A549 treated with Mapracorat at 1 μM for 4 hours (cell line): ENCODE data around the gene OR13C3. TPM values are rescaled to one million over a fixed set of nuclear protein-coding genes. Genes with fewer than 3 reads are reported as not detected.

ENCODE experiments used
- total RNA-seq: library from RNA; stranded (reverse); fragments of 200-300 nt; extraction: Qiagen RNA extraction; gene quantifications from 5 replicates; pipeline ENCODE4 v1.2.3, GENCODE V29; 2022

OR13C3 gene
- total RNA-seq: not detected in 5 replicates

GRCh38 chr9:104536756-104537155 lies at the start of gene OR13C3:
TSS of gene OR13C3 (minus strand) at chr9:104536856. CDS start at chr9:104536723, 133 bp downstream.

GRCh38 chr9:104568868-104569267 lies 32.2 kb upstream of the OR13C3 start, which contains the start of gene OR13C8:
TSS of gene OR13C8 (plus strand) at chr9:104569168. CDS start at chr9:104569168, 0 bp downstream.

GRCh38 chr9:104527109-104527508 lies 9.5 kb downstream of the OR13C3 start, which contains the start of gene OR13C4:
TSS of gene OR13C4 (minus strand) at chr9:104527209. CDS start at chr9:104527209, 0 bp downstream.

GRCh38 chr9:104503963-104504362 lies 32.7 kb downstream of the OR13C3 start, which contains the start of gene OR13F1:
TSS of gene OR13F1 (plus strand) at chr9:104504263. CDS start at chr9:104504263, 0 bp downstream.

Other genes with a start within 250 kb of the OR13C3 start
- gene OR13F1, start 32.6 kb downstream of the OR13C3 start, total RNA-seq: not detected in 5 replicates
- gene OR13C4, start 9.6 kb downstream of the OR13C3 start, total RNA-seq: not detected in 5 replicates
- gene OR13C8, start 32.3 kb upstream of the OR13C3 start, total RNA-seq: not detected in 5 replicates
- gene OR13C5, start 62.6 kb upstream of the OR13C3 start, total RNA-seq: not detected in 5 replicates
- gene OR13C2, start 68.8 kb upstream of the OR13C3 start, total RNA-seq: not detected in 5 replicates
- gene OR13C9, start 81.3 kb upstream of the OR13C3 start, total RNA-seq: not detected in 5 replicates
- gene OR13D1, start 157.7 kb upstream of the OR13C3 start, total RNA-seq: not detected in 5 replicates
- 10.9 to 14.7 TPM (median 14.3 TPM) in 5 replicates for gene NIPSNAP3A, start 210.8 kb upstream of the OR13C3 start, total RNA-seq
- gene NIPSNAP3B, start 227.3 kb upstream of the OR13C3 start, total RNA-seq: 0.28 to 1.0 TPM (median 0.41 TPM) in 5 replicates